Measurements from ENCODE around the gene ZCCHC7.

ZCCHC7 gene

DNA sequence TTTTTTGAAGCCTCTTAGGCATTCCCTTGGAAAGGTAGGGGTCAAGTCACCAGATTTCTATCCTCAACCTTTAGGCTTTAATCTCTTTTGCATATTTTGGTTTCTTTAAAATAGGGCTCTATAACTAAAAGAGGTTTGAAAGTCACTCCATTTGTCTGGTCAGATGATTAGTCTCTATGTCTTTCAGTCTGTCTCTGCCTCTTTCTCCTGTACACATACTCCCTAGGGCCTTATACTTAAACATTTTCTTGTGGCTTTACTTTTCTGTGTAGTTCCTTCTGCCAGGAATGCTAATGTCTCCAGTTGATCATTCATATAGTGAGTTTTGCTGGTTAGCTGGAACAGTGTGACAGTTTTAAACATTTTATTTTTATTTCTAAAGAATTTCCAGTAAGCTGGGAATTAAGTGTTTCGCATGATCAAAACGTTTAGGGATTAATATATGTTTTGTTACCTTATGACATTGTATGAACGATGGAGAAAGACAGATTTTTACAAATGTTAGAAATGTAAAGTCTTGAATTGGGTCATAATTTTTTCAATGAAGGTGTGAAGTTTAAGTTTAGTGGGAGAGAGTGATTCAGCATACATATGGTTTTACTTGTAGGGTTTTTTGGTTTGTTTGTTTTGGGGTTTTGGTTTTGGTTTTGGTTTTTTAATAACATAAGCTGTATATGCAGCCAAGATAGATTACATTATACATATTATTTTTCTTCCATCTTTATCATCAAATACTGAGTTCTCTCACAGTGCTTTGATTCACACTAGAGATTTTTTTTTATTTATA, 90.6 kb downstream of the ZCCHC7 start:
- DNase-seq (ENCODE audit: low read depth), result no peak

GRCh38 chr9:37212435-37212834, 92.1 kb downstream of the ZCCHC7 start:
- DNase-seq (ENCODE audit: low read depth), result no peak

GRCh38 chr9:37215381-37215780, 95.0 kb downstream of the ZCCHC7 start:
- DNase-seq (ENCODE audit: low read depth), result no peak

GRCh38 chr9:37215830-37216229, 95.5 kb downstream of the ZCCHC7 start:
- DNase-seq (ENCODE audit: low read depth), result peak; percentile 35

DNA sequence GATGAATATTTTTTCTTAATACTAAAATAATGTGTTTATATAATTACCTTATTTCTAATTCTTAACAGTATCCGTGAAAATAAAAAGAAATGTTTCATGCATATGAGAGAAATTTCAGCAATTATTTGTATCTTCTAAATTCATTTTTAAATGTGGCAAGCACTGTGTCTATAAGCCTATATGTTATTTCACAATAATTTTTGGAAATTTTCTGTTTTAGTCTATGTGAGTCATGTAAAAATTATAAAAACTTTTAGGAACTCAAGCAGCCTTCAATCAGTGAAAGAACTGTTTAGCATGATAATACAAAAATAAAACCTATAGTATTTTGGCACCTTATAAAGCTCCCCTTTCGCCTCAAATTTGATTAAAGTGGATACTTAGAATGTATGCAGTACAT, 96.8 kb downstream of the ZCCHC7 start:
- DNase-seq (ENCODE audit: low read depth), result no peak

GRCh38 chr9:37218800-37219425, 98.5 kb downstream of the ZCCHC7 start:
- DNase-seq (ENCODE audit: low read depth), result no peak

GRCh38 chr9:37220971-37221370, 100.6 kb downstream of the ZCCHC7 start:
- peak; percentile 51 for DNase-seq (ENCODE audit: low read depth)

- no peak for DNase-seq (ENCODE audit: low read depth)
Measured at GRCh38 chr9:37221489-37222106, 101.2 kb downstream of the ZCCHC7 start.

DNA sequence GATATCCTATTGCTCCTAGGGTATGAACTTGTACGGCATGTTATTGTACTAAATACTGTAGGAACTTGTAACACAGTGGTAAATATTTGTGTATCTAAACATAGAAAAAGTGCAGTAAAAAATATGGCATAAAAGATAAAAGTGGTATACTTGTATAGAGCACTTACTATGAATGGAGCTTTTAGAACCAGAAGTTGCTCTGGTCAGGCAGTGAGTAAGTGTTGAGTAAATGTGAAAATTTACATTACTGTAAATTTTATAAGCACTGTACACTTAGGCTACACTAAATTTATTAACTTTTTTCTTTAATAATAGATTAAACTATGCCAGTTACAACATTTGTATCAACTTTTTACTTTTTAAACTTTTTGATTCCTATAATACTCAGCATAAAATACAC, 109.1 kb downstream of the ZCCHC7 start:
- DNase-seq (ENCODE audit: low read depth), result no peak

- peak; percentile 40 for DNase-seq (ENCODE audit: low read depth)
Measured at GRCh38 chr9:37229882-37230482, 109.6 kb downstream of the ZCCHC7 start.

DNA sequence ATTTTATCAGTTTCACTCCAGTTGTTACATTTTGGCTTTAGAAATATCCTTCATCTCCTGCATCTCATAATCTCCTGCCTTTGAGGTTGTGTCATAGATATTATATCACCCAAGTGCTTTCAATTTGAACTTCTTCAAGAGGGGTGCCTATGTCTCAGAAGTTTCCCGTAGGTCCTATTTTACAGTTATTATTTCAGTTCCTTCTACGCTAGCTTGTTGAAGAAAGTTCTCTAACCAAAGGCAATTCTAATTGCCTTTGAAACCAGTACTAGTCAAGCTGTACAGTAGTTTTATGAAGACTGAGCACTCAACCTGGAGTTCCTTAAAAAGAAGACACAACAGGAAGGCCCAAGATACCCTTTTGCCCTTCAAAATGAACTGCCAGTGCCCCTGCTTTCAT, 116.4 kb downstream of the ZCCHC7 start:
- no peak for DNase-seq (ENCODE audit: low read depth)

DNA sequence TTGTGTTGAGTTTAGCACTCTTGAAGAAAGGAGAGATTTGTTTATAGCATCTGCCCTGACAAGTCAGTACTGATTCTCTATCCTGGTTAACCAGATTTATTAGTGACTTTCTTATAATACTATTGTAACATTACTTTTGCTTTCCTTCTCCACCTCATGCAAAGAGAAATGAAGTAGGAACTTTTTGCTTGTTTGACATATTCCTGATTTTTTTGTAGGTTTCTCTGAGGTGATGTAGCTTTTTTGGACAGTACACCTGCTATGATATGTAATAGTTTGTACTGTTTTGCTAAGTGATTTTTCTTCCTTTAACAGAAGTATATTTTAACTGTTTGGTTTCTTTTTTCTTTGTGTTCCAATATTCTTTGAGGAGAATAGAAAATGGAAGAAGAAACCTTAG, 117.7 kb downstream of the ZCCHC7 start:
- no peak for DNase-seq (ENCODE audit: low read depth)

DNA sequence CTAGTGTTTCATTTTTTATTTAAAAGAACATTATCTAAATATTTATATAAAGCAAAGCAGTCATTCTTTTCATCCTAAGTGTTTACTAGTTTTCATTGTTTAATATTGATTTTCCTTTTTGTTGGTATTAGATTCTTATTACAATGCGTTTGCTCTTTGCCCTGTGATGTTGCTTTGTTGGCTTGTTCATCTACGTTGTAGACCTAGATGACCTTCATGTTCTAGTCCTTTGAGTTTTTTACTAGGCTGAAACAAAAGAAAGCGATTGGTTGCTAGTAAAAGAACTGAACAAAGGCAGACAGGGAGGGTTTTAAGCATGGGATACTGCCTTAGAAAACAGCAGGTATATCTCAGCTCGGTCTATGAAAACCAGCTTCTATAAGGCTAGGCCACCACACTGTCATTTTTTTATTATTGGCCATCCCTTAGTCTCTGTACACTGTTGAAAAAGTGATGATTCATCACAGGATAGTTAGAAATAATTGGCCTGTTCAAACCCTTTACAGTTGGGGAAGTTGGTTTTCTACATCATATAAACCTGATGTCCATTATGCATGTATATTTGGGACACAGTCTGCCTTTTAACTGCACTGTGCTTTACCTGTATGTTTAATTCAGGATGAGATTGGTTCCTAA, 119.0 kb downstream of the ZCCHC7 start:
- DNase-seq (ENCODE audit: low read depth), result peak; percentile 4

DNA sequence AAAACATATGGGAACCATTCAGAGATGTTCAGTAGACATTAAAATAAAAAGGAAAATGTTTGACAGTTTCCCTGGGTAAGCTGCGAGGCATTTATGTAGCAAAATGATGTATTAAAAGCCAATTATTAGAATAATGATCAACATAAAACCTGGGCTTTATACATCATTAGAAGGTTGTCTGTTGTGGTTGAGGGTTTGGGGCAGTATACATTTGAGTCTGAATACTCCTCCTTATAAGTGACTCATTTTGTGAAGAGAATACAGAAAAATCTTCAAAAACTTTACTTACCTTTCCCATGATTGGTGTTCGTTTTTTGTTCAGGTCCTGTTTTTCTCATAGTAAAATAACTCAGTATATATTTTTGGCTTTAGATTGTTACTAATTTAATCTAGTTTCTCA, 119.5 kb downstream of the ZCCHC7 start:
- DNase-seq (ENCODE audit: low read depth), result no peak

GRCh38 chr9:37241340-37241739, 121.0 kb downstream of the ZCCHC7 start:
- no peak for DNase-seq (ENCODE audit: low read depth)

DNA sequence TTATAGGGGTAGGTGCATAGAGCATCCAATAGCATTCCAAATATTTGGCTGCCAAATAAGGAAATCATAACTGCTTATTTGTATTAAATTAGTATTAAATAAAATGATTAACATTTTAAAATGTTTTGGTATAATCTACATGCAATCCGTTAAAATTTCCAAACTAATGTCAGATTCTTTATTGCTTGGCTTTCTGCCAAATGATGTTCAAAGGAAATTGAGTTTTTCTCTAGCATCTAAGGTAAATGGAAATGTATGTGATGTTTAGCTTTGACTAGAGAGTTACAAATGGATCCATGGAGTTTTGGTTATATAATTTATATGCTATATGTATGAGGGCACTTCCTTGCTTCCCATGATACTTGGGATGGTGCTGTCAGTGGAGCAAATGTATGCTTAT, 121.7 kb downstream of the ZCCHC7 start:
- no peak for DNase-seq (ENCODE audit: low read depth)

DNA sequence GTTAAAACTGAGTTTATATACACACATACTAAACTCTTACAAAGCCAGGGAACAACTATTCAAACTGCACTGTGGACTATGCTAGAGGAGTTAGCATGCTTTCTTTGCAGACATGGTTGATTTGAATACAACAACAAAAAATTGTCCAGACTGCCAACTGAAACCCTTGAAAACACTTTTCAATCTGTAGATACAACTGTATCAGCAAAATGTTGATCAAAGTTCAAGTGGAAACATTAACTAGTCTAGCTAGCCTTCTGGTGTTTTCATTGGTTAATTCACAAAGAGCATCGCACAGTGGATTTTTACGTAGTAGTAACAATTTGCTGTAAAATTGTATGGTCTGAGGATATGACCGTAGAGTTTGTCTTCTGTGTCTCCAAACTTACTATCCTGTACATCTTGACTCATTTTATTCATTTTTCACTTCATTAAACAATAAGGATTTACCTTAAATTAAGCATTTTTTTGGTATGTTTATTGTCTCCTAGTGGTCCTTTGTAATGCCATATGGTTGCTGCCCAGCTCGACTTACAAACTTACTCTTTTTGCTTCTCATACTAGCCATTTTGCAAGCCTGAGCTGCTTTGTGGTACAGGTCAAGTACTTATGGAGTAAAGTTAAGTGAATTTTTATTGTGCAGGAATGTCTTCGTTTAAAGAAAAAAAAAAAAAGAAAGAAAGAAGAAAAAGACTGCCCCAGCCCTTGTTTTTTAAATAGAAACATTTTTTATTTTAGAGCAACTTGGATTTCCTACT, 123.4 kb downstream of the ZCCHC7 start:
- DNase-seq (ENCODE audit: low read depth), result no peak

DNA sequence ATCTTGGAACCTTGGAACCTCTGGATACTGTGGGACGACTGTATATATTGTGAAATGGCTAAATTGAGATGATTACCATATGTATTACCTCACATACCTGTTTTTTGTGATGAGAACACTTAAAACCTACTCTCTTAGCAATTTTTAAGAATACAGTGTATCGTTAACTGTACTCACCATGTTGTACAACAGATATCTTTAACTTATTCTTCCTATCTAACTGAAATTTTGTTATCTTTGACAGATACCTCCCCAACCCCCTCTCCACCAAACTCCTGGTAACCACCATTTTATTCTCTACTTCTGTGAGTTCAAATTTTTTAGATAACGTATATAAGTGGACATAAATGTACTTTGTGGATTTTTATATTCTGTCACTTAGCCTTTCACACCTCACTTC, 126.5 kb downstream of the ZCCHC7 start:
- no peak for DNase-seq (ENCODE audit: low read depth)

DNA sequence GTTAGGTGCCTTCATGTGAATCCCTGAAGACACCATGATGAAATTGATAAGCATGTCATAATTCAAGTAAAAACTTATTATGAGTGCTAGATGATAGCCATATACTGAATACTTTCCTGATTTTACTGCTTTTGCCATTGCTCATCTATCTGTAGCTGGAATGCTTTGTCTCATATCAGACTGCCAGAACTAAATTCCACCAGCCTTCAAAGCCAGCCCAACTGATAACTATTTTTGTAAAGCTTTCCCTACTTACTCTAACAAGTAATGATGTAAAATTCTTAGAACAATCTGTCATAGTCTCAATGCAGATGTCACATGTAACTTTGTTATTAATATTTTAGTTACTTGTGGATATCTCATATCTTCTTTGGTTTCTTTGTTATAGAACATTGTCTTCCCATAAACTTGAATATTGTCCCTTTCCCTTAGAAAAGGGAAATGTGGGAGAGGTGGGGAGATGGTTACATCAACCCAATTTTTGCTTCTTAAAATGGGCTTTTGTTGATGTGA, 128.3 kb downstream of the ZCCHC7 start:
- peak; percentile 15 for DNase-seq (ENCODE audit: low read depth)

DNA sequence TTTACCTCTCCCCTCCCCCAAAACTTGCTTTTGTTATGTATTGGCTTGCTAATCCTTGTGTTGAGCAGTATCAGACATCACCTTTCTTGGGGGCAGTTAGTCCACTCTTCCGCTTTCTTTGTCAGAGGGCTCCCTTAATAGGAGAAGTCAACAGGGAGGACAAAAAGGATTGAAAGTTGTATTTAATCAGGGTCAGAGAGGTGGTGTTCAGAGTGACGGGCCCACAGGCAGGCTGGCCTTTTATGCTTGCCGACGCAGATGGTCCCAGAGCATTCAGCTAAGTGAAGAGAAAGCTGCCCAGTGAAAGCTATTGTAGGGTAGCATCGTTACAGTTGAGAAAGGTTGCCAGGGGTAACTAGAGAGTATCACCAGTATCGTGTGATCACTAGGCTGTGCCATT, 131.1 kb downstream of the ZCCHC7 start:
- no peak for DNase-seq (ENCODE audit: low read depth)

GRCh38 chr9:37253377-37253937, 133.1 kb downstream of the ZCCHC7 start:
- DNase-seq (ENCODE audit: low read depth), result no peak

All from EH (cell line).